GM21447 (cell line): ENCODE results near the gene PRDM16.

Source experiments
- ATAC-seq: cut with Tn5 transposase; IDR thresholded peaks from one replicate; pipeline ENCODE4 v1.9.1; 2021; ENCODE audit not compliant: unreplicated experiment

The PRDM16 gene

DNA sequence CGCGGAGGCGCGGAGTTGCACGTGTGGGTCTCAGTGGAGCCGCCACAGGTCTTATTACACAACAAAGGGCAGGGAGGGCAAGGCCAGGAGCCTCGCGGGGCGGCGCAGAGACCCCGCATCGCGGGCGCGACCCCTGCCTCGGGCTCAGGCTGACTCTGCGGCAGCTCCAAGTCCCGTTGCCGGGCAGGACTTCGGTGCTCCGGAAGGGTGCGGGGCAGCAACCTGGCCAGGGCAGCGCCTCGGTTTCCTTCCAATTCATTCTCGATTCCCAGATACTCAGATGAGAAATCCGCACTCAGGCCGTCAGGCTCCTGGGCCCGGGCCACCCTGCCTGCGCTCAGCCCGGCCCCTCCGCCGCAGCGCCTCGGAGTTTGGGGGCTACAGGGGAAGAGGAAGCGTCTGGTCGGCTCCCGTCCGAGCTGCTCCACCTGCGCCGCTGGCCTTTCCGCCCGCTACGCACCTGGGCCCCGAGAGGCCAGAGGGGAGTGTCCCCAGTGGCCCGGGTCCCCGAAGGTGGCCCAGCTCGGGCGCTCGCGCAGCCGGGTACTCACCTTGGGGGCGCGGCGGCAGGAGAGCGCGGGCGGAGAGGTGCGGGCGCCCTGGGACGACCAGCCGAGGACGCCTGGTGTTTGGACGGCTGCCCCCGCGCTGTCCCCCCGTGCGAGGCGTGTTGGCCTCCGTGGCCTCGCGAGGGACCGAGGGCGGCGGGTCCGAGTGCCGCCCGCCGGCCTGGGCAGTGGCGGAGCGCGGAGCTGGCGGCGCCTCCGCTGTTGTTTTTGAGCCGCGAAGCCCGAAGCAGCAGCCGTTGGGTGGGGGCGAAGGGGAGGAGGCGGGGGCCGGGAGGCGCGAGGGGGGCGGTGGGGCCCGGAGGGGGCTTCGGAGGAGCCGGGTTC lies 1.1 kb upstream of the PRDM16 start:
- ATAC-seq, result no peak

DNA sequence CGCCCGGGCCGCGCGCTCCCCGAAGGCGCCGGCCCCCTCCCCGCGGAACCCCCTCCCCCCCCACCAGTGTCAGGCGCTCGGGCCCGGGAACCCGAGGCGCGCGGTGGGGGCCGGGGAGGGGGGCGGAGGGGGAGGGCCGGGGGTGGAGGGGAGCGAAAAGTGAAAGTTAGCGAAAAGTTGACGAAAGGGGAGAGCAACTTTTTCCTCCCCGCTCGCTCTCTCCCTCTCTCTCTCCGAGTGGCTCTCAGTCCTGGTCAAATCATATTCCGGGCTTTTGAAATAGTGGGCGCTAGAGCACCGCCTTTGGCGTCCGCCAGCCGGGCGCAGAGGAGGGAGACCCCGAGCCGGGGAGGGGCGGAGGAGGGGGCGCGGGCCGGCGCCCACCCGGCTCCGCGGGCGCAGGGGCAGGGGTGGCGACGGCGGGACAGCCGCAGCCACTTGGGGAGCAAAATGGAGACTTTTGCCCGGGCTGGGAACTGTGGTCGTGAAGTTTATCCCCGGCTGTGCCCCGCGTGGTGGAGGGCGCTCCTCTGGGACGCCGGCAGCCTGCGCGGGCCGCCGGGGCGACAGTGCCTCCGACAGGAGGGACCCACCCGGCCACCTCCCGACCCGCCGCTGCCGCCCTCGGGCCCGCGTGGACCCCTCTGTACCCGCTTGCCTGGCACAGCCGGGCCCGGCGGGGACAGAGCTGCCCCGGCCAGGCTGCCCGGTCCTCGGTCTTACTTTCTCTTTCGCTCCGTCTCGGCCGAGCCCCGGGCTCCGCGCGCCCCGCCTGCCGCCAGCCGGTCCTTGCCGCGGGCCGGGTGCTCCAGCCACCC lies 697 bp downstream of the PRDM16 start:
- no peak for ATAC-seq

DNA sequence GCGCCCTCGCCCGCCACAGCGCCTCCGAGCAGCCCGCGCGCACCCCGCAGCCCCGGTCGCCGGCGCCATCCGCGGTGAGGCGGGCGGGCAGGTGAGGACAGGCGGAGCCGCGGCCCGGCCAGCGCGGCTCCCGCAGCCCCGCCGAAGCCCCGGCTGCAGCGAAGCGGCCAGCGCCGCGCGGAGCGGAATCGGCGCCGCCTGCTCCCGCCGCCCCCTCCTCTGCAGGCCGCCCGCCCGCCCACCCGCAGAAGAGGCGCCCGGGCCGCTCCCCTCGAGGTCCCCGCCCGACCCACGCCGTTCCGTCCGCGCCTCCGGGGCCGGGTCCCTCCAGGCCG lies 1.3 kb downstream of the PRDM16 start:
- ATAC-seq, result no peak

DNA sequence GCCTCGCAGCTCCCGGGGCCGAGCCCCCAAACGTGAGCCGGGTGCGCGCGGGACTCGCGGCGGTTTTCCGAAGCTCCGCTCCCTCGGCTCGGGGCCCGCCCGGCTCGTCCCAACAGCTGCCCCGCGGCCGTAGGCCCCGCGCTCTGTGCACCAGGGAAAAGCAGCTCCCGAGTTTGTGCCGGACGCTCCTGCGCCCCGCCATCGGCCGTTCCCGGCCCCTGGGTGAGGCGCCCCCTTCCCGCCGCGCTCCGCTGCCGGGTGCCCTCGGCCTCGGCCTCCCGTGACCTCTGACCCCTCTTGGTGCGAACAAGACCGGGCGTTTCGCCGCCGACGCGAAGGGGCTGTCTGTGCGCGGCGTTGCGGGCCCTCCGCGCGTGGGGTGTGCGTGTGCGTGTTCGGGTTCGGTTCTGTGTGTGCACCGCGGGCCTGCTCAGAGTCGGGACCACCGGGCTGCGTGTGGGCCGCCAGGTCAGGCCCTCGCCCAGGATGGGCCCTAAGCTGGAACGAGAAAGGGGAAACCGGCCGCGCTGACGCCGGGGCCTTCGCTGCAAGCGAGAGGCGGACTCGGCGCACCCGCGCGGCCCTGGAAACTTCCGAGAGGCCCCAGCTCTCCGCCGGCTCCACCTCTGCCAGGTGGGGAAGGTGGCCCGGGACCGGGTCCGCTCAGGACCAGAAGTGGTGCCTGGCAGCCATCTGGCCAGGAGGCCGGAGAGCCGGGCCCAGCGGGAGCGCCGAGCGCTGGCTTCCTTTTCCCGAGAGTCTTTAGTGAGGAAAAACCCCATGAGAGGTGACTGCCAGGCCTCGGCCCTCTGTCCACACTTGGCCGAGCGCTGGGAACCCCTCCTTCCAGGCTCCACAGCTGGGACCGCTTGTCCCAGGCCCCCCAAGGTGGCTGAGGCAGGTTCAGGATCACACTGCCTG lies 1.9 kb downstream of the PRDM16 start:
- ATAC-seq, result no peak

DNA sequence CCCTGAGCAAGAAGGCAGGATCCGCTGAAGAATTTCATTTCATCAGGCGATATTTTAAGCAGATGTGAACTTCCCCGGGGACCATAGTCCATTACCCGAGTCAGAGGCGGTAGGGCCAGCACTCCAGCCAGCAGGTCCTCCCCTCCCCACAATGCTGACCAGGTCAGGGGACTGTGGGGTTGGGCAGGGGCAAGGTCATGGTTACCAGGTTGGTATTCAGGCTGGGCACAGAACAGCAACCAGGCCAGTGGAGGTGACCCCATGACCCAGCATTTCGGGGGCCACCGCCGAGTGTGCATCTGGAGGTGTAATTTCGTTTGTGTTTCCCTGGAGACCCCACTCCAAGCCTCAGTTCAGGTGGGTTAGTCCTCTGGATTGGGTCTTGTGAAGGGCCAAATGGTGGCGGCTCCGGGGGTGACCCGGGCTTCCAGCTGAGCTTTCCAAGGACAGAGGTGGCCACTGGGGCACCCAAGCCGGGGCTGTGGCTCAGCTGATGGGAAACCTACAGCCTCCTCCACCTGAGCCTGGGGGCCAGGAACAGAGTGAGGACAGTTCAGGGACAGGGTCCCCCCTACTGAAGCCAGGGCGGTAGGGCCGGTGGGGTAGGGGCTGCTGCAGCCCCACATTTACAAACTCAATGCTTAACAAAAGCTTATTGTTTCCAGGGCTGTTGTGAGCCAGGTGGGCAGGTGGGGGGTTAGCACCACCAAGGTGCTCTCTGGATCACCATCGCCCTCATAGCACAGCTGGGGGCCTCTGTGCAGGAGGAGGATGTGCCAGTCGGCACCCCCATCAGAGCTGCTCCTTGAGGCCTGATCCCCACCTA lies 2.8 kb downstream of the PRDM16 start:
- ATAC-seq, result no peak

DNA sequence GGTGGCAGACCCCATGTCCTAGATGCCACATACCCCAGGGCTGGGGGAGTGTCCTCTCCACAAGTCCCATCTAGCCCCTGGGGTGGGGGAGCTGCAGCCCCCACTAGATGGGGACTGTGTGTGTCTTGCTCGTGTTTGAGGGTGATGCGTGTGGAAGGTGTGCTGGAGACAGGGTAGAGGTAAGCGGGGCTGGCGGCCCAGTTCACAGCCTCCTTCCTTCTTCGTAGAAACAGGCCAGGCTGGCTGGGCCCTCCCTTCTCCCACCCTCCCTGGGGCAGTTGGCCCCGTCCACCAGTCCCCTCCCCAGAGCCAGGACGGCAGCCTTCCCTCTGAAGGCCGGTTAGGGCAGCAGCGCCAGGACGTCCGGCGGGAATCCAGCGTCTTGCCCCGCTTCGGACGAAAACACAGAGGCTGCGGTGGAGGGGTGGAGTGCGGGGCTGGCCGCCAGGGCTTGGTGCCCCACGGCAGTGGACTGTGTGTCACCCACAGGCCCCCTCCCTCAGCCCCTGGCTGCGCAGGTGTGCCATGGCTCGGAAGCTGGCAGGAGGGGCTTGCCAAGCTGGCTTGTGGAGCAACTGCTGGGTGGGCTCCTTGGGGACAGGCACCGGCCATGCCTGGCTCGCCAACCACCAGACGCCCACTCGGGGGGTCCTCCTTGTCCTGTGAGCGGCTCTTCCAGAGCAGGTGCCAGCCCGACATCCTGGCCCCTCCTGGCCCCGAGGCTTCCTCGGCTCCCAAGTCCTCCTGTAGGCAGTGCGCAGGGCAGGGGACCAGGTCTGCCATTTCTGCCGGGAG lies 3.6 kb downstream of the PRDM16 start:
- ATAC-seq, result no peak

DNA sequence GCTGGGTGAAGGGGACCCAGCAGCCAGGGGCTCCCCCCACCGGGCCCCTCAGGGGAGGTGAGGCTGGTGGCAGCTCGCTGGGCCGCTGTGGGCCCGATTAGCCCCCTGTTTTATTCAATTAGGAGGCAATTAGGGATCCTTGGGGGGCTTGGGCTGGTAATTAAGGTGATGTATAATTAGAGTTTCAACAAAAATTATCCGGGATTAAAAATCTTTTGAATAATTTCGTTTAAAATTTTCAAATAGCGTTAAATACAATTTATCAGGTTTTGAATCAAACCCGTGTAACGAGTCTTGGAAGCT lies 4.1 kb downstream of the PRDM16 start:
- no peak for ATAC-seq

DNA sequence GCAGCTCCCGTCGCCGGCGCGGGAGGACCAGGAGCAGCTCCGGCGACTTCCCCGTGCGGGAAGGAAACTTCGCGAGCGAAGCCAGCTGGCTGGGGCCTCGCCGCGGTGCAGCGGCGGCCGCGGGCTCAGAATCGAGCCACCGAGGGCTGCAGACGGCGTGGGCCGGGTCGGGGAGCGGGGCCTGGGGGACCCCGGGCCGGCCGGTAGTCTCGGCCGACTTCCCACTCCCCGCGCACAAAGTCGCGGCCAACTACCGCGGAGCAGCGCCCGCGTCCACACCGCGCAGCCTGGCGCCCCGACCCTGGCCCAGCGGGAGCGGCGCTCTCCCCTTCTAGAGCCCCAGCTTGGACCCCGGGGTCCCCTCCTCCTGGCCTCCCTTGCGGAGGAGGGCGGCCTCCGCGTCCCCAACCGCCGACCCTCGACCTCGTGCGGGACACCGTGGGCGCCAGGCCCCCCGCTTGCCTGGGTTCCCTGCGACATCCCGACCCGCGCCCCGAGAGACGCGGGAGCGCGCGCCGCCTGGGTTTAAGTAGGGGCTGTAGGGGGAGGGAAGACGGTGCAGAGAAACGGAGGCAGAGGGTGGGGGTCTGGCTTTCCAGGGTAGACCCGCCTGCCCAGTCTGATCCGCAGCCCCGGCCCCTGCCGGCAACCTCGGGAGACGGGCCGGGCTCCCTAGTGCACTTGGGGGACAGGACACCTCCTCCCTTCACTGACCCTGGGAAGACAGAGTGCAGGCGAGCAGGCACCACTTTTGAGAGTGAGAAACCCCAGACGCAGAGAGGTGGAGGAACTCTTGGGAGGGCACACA lies 4.7 kb downstream of the PRDM16 start:
- ATAC-seq, result no peak

DNA sequence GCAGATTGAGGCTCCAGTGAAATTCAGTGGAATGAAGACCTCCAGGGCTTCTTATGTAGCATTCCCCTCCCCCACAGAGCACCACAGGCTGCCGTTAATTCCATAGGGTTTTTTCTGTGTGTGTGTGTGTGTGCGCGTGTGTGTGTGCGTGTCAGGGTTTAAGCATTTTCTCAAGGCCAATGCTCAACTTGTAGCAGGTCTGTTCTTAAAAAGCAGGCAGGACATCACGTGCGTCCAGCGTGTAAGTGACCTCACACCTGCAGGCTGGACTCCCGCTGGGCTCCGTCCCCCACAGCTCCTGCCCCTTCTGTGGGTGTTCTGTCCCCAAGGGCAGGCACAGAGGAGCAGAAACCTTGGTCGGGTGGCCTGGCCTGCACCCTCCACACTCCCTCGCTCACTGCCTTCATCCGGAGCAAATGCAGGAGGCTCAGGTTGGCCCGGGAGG lies 5.3 kb downstream of the PRDM16 start:
- no peak for ATAC-seq

DNA sequence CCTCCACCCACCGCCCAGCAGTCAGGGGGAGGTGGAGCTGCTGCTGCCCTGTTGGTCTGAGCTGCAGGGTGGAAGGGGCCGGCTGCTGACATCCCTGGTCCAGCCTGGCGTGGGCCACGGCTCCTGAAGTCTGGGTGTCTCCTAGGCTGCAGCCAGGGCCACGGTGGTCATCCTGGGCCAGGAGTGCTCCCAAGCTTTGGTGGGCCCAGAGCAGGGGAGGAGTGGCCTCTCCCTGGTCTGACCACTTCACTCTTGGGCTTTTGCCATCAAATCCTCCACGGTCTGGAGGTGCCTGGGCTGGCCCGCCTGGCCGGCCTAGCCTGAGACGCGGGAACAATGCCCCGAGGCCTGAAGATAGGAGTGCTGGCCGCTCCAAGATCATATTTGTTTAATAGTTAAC lies 5.8 kb downstream of the PRDM16 start:
- no peak for ATAC-seq

DNA sequence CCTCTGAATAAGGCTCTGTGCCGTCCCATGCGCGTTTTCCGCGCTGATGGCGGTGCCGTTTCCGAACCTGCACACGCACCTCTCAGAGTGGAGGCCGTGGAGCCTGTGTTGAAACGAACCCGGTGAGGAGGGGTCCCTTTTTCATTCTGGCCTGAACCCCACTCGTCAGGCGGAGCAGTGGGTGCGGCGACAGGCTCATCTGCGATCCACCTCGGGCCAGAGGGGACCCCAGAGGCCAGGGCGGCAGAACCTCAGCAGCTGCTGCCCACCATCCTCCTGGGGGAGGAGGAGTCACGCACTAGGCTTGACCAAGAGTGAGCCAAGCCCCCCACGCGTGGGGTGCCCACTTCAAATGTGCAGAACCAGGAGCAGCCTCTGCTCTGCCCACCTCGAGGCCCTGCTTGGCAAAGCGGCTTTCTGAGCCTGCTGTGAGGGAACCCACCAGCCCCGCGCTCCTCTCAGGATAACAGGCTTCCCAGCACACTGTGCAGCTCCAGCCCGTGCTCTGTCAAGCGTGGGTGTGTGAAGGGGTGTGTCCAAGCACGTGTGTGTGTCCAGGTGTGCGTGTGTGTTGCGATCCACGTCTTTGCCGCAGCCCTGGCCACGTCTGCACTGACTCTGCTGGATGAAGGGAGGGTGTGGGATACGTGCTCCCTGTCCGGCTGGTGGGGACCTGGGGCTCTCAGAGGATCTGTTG lies 6.8 kb downstream of the PRDM16 start:
- ATAC-seq, result no peak

DNA sequence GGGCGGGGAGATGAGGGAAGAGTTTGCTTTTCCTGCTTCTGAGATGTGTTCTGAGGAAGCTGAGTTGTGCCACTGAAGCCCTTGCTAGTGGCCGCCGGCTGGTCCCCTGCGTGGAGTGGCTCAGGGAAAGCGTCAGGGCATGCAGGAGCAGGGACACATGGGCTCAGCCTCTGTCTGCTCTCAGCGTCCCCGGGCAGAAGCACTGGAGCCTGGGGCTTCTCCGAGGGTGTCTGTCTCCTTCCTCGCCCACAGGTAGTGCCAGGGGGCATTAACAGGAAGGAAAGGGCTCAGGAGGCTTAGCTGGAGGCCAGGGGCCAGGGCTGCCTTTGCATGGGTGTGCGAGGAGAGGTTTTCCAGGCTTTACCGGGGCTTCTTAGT lies 7.3 kb downstream of the PRDM16 start:
- no peak for ATAC-seq

DNA sequence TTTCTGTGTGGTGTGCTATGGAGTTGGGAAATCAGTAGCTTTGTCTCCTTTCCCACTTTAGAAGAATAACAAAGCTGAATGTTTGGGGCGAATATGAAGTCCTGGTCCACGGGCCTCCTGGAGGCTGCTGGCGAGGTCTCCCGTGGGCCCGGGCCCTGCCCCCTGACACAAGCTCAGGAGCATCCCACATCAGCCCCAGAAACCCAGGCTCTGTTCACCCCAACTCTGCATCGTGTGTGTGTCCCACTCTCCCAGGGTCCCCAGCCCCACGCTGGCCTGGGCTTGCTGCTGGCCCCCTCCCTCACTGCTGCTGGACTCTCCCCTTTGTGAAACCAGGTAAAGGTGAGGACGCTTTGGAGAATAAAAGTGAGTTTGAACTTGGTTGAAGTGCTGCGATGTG lies 8.1 kb downstream of the PRDM16 start:
- ATAC-seq, result no peak

DNA sequence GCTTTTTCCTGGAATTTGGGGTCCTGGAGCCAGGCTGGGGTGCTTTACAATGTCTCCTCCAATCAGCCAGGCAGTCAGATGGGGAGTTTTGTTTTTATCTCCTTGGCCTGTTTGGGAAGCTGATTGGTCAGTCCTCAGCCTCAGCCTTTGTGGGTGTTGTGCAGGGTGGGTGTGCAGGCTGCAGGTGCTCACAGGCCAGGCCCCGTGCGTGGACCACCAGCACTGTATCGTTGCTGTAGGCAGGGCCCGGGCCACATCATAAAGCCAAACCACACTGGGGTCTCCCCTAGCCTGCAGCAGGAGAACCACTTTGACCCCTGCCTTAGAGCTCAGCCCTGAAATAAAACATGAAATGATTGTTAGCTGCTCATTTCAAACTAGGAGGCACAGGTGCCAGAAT lies 8.6 kb downstream of the PRDM16 start:
- no peak for ATAC-seq

DNA sequence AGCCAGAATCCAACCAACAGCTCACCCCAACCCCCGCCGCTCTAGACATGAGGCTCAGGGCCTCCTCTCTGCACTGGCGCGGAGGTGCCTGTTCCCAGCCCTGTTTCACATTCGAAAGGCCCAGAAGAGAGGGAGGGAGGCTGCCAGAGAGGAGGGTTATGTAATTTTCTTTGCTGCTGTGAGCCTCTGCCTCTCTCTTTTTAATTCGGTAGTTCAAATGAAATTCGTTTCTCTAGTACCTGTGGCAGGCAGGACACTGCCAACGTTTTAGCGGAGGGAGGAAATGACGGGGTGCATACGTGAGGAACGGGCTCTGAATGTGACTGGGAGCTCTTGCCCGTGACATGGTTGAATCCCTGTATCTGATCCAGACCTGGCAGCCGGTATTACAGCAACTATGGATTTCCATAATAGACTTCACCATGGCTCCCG lies 9.4 kb downstream of the PRDM16 start:
- ATAC-seq, result no peak

DNA sequence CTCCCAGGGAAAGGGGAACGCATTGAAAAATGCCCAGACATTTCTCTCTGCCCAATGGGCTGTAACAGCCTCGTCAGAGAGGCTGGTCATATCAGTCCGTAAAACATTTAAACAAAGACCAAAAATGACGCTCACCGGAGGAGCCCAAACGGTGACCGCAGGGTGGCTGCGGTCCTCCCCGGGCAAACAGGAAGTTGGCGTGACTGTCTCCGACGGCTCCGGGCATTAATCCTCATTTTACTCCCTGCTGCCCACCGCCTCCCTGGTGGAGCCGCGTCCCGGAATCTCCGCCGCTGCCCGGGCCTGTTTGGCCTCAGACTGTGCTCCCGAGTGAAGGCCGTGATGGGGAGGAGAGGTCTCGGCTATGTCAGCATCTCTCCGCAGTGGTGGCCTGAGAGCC lies 9.9 kb downstream of the PRDM16 start:
- ATAC-seq, result no peak

DNA sequence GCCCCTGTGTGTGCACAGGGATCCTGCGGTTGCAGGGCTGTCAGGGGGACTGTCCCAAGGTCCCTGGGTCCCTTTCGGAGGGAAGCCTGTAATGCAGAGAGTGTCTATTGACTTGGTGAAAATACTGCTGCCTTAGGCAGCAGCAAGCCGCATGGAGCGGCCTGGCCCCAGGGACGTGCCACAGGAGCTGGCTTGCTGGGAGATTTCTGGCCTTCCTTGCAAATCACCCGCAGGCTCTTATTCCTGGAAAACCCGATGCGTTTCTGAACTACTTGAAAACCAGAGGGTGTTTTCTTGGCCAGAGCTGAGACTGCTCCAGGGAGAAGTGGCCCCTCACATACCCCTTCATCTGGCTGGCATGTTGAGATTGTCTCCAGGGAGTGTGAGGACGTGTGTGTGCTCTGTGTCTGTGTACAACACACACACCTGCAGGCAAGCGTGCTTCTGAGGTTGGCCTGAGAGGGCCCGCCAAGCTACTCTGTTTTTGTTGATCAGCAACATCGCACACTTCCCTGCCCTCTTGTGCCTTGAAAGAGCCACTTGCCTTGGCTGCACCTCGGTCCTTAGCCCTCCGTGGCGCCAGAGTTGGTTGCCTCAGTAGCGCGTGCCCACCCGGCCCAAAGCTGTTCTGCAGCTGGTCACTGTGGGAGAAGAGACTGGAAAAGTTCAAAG lies 10.5 kb downstream of the PRDM16 start:
- no peak for ATAC-seq
